GM18520 (cell line): ENCODE results near the gene UBXN7.
"Not testable (repeated sequence)": the region's sequence is repeated elsewhere in the genome, so short reads cannot be mapped to it uniquely, and the experiment has no call there.

Source experiments
- ATAC-seq: cut with Tn5 transposase; IDR thresholded peaks from one replicate; pipeline ENCODE4 v1.9.1; 2021; ENCODE audit not compliant: unreplicated experiment

Gene UBXN7

DNA sequence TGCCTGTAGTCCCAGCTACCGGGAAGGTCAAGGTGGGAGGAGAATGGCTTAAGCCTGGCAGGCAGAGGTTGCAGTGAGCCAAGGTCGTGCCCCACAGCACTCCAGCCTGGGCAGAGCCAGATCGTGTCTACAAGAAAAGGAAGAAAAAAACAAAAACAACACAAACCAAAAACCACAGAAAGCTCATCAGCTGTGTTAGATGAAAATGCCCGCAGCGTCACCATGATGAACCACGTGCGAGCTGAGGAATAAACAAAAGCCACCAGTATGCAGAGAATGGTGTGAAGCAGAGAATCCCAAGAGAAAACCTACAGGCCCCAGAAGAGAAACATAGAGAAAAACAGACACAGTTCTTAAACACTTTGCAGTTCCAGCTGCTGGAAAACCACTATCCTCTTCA, 74.3 kb downstream of the UBXN7 start:
- ATAC-seq, result no peak

DNA sequence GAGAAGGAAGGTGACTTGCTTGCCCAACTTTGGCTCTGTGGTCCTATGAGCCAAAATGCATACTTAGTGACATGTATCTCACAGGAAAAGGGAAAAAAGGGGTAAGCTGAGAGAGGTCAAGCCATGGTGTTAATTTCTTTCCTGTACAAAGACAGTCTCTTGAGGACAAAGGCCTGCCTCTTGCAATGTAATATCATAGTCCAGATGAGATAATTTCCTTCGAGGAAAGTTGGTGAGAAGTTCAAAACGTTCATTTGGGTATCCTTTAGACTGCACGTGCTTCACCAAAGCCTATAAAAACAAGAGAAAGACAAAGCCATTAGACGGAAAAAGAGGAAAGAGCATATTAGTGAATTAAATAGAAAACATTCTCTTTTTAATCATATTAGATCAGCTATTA, 75.7 kb downstream of the UBXN7 start:
- no peak for ATAC-seq

- ATAC-seq, result no peak
Measured at GRCh38 chr3:196355668-196356067, 76.6 kb downstream of the UBXN7 start.

GRCh38 chr3:196354132-196354531, 78.1 kb downstream of the UBXN7 start:
- ATAC-seq, result no peak

DNA sequence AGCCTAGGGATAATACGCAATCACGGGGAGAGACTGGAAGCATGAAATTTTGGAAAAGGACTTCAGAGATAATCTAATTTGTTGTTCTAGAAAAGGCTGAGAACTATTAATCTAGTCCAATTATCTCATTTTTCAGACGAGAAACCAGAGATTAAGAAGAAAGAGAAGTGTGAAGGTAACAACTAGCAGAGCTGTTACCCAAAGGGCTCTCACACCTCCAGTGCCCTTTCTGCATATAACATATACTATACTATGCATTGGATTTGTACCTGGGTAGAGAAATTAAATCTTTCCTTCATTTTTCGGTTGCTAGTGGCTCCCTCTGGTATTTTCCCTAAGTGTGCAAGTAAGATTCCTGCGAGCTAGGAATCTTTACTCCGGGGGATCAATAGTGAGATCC, 80.7 kb downstream of the UBXN7 start:
- ATAC-seq, result no peak

GRCh38 chr3:196350067-196350466, 82.2 kb downstream of the UBXN7 start:
- ATAC-seq, result no peak

DNA sequence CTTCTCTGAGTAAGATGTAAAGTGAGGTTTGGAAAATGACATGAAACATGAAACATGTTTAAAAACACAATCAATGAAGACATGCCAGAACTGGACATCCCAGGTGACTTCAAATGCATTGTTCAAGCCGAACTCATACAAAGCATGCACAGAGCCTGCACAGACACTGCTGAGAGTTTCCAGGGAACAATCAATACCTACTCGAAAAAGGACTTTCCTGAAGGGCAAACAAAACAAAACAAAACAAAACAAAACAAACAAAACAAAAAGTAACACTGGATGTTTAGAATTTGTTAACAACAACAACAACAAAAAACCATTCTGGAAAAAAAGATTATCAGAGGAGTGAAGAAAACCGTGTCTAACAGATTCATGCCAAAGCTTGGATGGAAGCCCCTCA, 83.5 kb downstream of the UBXN7 start:
- ATAC-seq, result no peak

GRCh38 chr3:196344663-196345062, 87.6 kb downstream of the UBXN7 start:
- no peak for ATAC-seq

DNA sequence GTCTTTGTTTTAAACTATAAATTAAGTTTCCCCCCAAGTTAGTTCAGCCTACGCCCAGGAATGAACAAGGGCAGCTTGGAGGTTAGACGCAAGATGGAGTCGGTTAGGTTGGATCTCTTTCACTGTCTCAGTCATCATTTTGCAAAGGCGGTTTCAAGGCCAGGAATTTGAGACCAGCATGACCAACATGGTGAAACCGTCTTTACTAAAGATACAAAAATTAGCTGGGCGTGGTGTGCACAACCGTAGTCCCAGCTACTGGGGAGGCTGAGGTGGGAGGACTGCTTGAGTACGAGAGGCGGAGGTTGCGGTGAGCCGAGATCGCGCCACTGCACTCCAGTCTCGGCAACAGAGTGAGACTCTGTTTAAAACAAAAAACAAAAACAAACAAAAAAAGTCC, 88.3 kb downstream of the UBXN7 start:
- ATAC-seq, result not testable (repeated sequence)

- no peak for ATAC-seq
Measured at GRCh38 chr3:196341137-196341536, 91.1 kb downstream of the UBXN7 start.

DNA sequence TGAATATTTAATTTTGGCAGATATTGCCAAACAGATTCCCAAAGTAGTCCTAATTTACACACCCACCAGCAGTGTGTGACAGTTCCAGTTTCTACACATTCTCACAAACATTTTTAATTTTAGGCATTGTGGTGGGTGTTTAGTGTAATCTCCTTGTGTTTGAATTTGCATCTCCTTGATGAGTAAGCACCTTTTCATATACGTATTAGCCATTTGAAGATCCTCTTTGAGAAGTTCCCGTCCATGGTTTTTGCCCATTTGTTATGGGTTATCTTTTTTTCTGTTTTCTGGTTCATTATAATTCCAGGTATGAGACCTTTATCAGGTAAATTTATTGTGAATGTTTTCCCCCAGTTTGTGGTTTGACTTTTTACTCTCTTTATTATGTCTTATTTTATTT, 91.8 kb downstream of the UBXN7 start:
- no peak for ATAC-seq

GRCh38 chr3:196339493-196340254, 92.6 kb downstream of the UBXN7 start:
- ATAC-seq, result no peak

DNA sequence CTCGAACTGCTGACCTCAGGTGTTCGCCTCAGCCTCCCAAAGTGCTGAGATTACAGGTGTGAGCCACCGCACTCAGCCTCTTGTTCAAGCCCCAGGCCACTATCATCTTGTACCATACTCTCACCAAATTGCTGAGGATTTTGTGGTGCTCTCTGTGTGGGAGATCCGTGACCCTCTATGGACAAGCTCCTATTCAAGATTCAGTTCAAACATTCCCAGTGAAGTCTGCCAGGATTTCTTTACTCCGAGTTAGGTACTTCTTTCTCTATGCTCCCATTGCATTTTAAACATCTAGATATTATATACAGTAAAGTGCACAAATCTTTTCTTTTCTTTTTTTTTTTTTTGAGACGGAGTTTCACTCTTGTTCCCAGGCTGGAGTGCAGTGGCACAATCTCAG, 93.2 kb downstream of the UBXN7 start:
- ATAC-seq, result no peak

DNA sequence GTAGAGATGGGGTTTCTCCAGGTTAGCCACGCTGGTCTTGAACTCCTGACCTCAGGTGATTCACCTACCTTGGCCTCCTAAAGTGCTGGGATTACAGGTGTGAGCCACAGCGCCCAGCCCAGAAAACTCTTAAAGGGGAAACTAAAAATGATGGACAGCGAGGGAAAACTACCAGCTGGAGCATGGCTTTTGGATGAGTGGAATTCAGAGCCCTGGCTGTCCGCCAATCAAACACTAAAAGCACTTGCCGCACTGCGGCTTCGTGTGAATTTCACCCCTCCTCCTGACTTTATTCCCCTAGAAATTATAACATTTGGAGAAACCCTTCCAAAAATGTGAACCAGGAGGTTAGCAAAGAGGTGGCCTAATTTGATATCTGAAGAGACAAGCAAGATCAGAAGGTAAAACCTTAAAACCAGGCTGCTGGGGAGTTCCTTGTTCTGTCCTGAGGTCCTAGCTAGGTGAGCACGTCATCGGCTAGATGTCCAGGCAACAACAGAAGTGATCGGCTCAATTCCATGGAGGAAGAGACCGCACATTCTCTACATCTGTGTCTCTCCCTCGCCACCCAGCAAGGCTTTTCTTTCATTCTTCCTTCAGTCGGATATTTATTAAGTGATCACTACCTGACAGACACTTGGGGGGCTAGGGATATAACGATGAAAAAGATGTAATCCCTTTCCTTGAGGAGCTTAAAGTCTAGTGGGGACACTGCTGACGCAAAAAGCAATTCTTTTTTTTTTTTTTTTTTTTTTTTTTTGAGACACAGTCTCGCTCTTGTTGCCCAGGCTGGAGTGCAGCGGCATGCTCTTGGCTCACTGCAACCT, 95.7 kb downstream of the UBXN7 start:
- ATAC-seq, result no peak

GRCh38 chr3:196335503-196335948, 96.7 kb downstream of the UBXN7 start:
- no peak for ATAC-seq

DNA sequence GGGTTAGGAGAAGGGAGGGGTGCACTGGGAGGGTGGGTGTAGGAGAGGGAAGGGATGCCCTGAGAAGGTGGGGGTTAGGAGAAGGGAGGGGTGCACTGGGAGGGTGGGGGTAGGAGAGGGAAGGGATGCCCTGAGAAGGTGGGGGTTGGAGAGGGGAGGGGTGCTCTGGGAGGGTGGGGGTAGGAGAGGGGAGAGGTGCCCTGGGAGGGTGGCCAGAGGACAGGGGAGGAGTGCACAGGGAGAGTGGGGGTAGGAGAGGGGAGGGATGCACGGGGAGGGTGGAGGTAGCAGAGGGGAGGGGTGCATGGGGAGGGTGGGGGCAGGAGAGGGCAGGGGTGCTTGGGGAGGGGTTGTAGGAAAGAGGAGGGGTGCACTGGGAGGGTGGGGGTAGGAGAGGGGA, 97.2 kb downstream of the UBXN7 start:
- no peak for ATAC-seq

GRCh38 chr3:196332168-196332567, 100.1 kb downstream of the UBXN7 start:
- ATAC-seq, result no peak

DNA sequence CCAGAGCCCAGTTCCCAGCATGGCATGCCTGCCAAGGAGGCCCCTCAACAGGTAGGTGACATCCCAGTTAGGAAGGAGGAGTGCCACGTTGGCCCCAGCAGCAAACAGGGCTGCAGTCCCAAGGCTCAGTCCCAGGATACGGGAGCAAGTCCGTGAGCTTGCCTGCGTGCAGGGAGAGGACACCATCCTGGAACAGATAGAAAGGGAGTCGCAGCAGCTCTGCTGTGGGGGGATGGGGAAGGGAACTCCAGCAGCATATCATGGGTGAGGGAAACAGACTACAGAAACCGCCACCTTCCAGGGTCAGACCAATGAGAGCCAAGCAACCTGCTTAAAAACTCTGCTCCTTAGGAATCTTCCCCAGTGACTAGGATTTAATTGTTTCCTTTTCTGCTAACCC, 104.8 kb downstream of the UBXN7 start:
- ATAC-seq, result no peak

GRCh38 chr3:196326936-196327335, 105.3 kb downstream of the UBXN7 start:
- ATAC-seq, result no peak

GRCh38 chr3:196323691-196324090, 108.5 kb downstream of the UBXN7 start:
- no peak for ATAC-seq

DNA sequence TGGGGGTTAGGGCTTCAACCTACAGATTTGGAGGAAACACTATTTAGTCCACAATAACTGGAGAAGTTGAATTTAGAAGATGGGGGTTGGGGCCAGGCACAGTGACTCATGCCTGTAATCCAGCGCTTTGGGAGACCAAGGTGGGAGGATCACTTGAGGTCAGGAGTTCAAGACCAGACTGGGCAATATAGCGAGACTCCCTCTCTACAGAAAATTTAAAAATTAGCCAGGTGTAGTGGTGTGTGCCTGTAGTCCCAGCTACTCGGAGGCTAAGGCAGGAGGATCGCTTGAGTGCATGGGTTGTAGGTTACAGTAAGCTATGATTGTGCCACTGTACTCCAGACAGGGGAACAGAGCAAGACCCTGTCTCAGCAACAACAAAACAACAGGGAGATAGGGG, 109.2 kb downstream of the UBXN7 start:
- no peak for ATAC-seq

DNA sequence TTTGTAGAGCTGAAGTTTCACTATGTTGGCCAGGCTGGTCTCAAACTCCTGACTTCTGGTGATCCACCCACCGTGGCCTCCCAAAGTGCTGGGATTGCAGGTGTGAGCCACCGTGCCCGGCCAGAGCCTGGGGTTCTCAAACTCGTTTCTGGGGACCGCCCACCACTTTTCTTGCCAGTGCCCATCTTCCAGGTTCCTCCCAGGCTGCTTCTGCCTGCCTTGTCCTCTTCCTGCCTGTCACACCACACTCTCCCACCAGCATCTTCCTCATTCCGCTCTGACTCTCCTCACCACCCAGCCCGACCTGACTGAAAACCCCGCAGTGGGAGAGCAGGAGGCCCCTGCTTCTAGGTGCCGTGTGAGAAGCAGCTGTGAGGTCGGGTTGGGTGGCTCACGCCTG, 111.1 kb downstream of the UBXN7 start:
- no peak for ATAC-seq
